Muscle of leg (tissue), 11 donors: ENCODE measurements around the gene XIST. TPM values are rescaled to one million over a fixed set of nuclear protein-coding genes. Genes with fewer than 3 reads are reported as not detected.

ENCODE experiments used
- DNase-seq: peaks from one replicate; pipeline ENCODE4 v3.0.0; 2013
- H3K27ac ChIP-seq: one replicate; pipeline ENCODE4 v1.5.1; 2013; ENCODE audit warnings: mild to moderate bottlenecking, low read length, control low read depth
- H3K27me3 ChIP-seq: one replicate; pipeline ENCODE4 v1.6.1; 2013; ENCODE audit warnings: low read length; ENCODE audit not compliant: control insufficient read depth, insufficient read depth
- H3K36me3 ChIP-seq: one replicate; pipeline ENCODE4 v1.6.1; 2013; ENCODE audit warnings: low read length; ENCODE audit not compliant: control insufficient read depth, insufficient read depth
- H3K4me1 ChIP-seq: one replicate; pipeline ENCODE4 v1.6.1; 2013; ENCODE audit warnings: low read length; ENCODE audit not compliant: control insufficient read depth, insufficient read depth
- H3K4me3 ChIP-seq: one replicate; pipeline ENCODE4 v1.5.1; 2013; ENCODE audit warnings: low read length, control low read depth
- H3K9me3 ChIP-seq: replicated peaks from 2 replicates; pipeline ENCODE4 v1.6.1; 2013; ENCODE audit warnings: low read depth, low read length; ENCODE audit not compliant: control insufficient read depth
- WGBS: methylation state at CpG from one replicate; pipeline ENCODE4 v1.1.5; 2013; ENCODE audit warnings: missing lambda C conversion rate; ENCODE audit not compliant: insufficient coverage; 5-methylcytosine and 5-hydroxymethylcytosine counted together
- polyA plus RNA-seq, 8 donors: library from polyadenylated mRNA; unstranded; fragments of 120-200 nt; gene quantifications; one replicate each; pipeline versions ENCODE4 v1.2.1 to v1.2.3, GENCODE V29; 2013; ENCODE audit warnings: inconsistent platforms in 1 of 8, low replicate concordance in 1 of 8; ENCODE audit not compliant: insufficient read length in 8 of 8, insufficient read depth in 1 of 8
- total RNA-seq: library from RNA; stranded (reverse); fragments of 120-200 nt; gene quantifications from one replicate; pipeline ENCODE4 v1.2.4, GENCODE V29; 2013

Gene XIST
- total and polyA plus RNA-seq, 9 donors, result 0.15 to 253 (median 0.56) TPM

- H3K36me3 ChIP-seq, result no peaks in the 10 kb centered on the region
- H3K4me3 ChIP-seq, result no peak overlapping the region
- no peak overlapping the region for H3K27ac ChIP-seq
- WGBS, result no CpG with 5 or more reads among the region's 1 CpG
- no peak for DNase-seq
- no peaks in the 10 kb centered on the region for H3K4me1 ChIP-seq
- no peaks in the 10 kb centered on the region for H3K9me3 ChIP-seq
- peaks cover 22% of the 10 kb centered on the region for H3K27me3 ChIP-seq
These were observed 7.1 kb upstream of the XIST start for GRCh38 chrX:73859622-73860021.

DNA sequence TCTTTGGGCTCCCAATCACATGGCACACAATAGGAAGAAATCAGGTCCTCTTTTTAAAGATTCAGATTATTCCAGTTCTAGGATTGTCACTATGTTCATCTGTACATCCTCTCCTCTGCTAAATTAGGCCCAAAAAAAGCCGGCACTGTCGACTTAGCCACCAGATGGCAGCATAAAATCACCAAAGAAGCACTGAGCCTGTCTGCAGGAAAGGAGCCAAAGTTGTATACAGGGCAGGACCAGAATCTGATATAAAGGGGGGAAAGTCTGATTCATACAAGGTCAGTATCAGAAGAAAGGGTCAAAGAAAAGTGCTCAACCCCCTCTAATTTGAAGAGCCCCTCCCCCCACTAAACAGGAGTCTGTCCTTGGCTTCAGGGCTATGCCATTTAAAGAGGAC, 3.0 kb upstream of the XIST start:
- H3K9me3 ChIP-seq, result no peaks in the 10 kb centered on the region

DNA sequence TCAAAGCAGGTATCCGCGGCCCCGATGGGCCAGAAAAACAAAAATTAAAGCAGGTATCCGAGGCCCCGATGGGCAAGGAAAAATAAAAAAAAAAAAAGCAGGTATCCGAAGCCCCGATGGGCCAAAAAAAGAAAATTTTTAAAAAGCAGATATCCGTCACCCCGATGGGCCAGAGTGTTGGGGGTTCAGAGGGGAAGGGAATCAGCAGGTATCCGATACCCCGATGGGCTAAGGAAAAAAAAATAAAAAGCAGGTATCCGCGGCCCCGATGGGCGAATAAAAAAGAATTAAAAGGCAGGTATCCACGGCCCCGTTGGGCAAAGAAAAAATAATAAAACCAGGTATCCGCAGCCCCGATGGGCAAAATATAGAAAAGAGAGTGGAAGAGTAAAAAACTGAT, 492 bp downstream of the XIST start:
- Histone ChIP-seq H3K9me3 (no peaks in the 10 kb centered on the region), H3K27me3 (no peaks in the 10 kb centered on the region), H3K4me1 (no peaks in the 10 kb centered on the region), H3K36me3 (peaks cover 6% of the 10 kb centered on the region), H3K4me3 (peak overlapping the region; percentile 71), H3K27ac (peak overlapping the region; percentile 94)
- 51% methylated on average over 7 of the region's 19 CpGs for WGBS
- DNase-seq, result peak; percentile 7

More for the DNA sequence above, 3.0 kb upstream of the XIST start:
- peak; percentile 90 for DNase-seq
- no peaks in the 10 kb centered on the region for H3K4me1 ChIP-seq
- H3K27me3 ChIP-seq, result peaks cover 2% of the 10 kb centered on the region
- H3K4me3 ChIP-seq, result no peak overlapping the region
- H3K27ac ChIP-seq, result no peak overlapping the region
- no peaks in the 10 kb centered on the region for H3K36me3 ChIP-seq
- no CpG with 5 or more reads among the region's 2 CpGs for WGBS

DNA sequence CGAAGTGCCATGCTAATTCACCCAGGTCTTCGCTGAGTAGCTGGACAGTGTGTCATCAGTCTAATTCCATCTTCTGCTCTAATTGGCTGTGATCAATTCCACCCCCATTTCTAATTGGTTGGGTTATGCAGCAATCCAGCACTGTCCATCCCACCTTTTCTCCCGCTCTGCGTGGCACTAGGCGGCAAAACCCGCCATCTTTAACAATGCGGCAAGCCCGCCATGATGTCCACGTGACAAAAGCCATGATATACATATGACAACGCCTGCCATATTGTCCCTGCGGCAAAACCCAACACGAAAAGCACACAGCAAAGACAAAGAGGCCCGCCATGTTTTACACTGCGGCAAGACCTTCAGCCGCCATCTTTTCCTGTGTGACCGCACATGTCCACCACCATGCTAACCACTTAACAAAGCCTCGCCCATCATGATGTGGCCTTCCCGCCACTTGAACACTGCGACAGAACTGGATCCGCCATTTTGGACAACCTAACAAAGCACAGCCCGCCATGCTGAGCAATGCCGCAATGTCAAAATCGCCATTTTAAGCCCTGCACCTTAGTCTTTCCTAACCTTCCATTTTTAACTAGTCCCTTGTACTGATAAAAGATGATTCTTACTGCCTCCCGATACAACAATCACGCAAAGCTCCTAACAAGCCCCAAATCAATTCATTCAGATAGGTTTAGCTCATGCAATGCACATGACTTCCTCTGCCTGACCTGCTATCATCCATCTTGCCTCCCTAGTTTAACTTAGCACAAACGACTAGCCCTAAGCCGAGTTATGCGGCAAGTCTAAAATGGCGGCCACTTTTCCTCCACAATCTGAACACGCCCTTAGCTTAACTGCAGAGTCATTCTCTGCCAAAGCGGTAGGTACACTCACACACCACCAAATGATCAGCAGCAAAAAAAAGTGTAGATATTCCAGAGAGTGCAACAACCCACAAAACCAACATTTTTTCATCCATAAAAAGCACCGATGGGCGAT, 1.2 kb downstream of the XIST start:
- peaks cover 9% of the 10 kb centered on the region for H3K36me3 ChIP-seq
- H3K4me3 ChIP-seq, result peak overlapping the region; percentile 71
- 46% methylated on average over 30 of the region's 33 CpGs for WGBS
- peak; percentile 99 for DNase-seq
- H3K27ac ChIP-seq, result peak overlapping the region; percentile 94
- H3K9me3 ChIP-seq, result no peaks in the 10 kb centered on the region
- H3K4me1 ChIP-seq, result no peaks in the 10 kb centered on the region
- H3K27me3 ChIP-seq, result no peaks in the 10 kb centered on the region

DNA sequence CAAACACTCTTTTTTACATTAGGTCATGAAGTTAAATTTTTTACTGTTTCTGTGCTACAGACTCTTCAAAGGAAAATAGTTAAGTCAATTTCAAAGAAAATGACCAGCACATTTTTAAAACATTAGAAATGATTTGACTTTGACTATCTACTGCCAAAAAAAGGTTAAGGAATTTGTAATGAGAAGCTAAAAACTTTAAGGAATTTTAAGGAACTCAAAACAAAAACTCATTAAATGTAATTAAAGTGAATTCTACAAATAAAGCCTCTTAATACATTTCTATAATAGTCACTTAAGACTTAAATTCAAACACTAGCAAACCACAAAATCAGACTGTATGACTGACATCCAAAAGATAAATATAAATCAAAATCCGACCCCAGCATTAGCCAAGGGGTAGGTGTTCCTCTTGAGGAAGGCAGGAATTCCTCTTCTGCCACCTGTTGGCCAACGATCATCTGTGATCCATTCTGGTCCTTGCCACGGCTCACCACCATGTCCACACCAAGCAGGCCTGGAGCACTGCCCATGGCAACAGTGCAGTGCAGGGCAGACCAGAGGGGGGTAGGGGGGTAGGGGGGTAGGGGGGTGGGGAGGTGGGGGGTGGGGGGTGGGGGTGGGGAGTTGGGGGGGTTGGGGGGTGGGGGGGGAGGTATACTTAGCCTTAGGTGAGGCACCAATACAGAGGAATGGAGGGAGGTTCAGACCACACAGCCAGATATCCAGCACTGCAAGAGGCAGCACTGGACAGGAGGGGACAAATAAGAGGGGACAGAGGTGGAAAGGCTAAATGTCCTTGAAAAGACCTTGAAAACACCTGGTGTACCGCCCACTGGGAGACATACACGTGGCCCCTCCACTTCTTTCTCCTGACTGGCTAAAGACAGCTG, 2.1 kb downstream of the XIST start:
- Histone ChIP-seq H3K27me3 (no peaks in the 10 kb centered on the region), H3K9me3 (no peaks in the 10 kb centered on the region), H3K4me3 (peak overlapping the region; percentile 47), H3K36me3 (peaks cover 15% of the 10 kb centered on the region), H3K4me1 (no peaks in the 10 kb centered on the region), H3K27ac (peak overlapping the region; percentile 67)
- WGBS, result 25% methylated on average over 2 of the region's 5 CpGs
- peak; percentile 56 for DNase-seq

DNA sequence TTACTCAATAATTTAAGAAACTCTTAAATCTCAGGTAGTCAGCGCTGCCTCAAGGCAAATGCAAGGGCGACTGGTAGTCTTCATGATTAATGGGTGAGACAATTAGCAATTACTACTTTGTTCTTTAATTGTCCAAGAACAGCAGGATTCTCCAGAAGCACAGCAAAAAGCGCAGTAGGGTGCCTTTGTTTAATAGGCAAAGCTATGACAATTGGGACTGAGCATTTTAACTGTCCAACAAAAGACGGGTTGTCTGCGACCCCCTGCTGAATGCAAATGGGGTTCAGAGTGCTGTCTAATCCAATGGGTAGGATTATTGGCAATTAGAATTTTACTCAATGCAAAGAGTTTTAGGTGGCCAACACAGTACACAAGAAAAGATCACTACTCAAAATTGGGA, 3.4 kb downstream of the XIST start:
- H3K27ac ChIP-seq, result no peak overlapping the region
- no peak for DNase-seq
- no peaks in the 10 kb centered on the region for H3K4me1 ChIP-seq
- H3K27me3 ChIP-seq, result no peaks in the 10 kb centered on the region
- no peaks in the 10 kb centered on the region for H3K9me3 ChIP-seq
- H3K4me3 ChIP-seq, result peak overlapping the region; percentile 18
- 69% methylated on average over 3 of the region's 5 CpGs for WGBS
- H3K36me3 ChIP-seq, result peaks cover 23% of the 10 kb centered on the region

DNA sequence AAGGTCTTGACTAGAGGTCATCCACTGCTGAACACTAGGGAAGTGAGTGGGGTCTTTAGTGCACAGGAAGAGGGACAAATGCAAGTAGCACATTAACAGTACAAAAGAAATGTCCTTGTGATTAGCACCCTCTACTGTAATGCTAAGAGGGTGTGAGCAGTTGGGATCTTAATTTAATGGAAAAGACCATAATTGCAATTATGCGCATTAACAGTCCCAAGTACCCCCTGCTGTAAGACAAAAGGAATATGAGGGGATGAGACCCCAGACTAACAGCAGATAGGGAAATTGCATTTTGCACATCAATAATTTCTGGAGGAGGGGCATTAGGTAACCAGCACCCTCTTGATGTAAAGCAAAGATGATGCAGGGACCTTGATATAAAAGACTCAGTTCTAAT, 4.5 kb downstream of the XIST start:
- H3K36me3 ChIP-seq, result peaks cover 23% of the 10 kb centered on the region
- no peaks in the 10 kb centered on the region for H3K9me3 ChIP-seq
- no peak for DNase-seq
- H3K4me3 ChIP-seq, result no peak overlapping the region
- no peaks in the 10 kb centered on the region for H3K27me3 ChIP-seq
- H3K27ac ChIP-seq, result no peak overlapping the region
- no peaks in the 10 kb centered on the region for H3K4me1 ChIP-seq
- WGBS, result 100% methylated on average over 1 of the region's 1 CpG

- WGBS, result 83% methylated on average over 1 of the region's 2 CpGs
- H3K27me3 ChIP-seq, result no peaks in the 10 kb centered on the region
- no peak for DNase-seq
- no peak overlapping the region for H3K27ac ChIP-seq
- H3K9me3 ChIP-seq, result no peaks in the 10 kb centered on the region
- peaks cover 23% of the 10 kb centered on the region for H3K36me3 ChIP-seq
- H3K4me1 ChIP-seq, result no peaks in the 10 kb centered on the region
- no peak overlapping the region for H3K4me3 ChIP-seq
These were observed 5.4 kb downstream of the XIST start for GRCh38 chrX:73847100-73847499.

DNA sequence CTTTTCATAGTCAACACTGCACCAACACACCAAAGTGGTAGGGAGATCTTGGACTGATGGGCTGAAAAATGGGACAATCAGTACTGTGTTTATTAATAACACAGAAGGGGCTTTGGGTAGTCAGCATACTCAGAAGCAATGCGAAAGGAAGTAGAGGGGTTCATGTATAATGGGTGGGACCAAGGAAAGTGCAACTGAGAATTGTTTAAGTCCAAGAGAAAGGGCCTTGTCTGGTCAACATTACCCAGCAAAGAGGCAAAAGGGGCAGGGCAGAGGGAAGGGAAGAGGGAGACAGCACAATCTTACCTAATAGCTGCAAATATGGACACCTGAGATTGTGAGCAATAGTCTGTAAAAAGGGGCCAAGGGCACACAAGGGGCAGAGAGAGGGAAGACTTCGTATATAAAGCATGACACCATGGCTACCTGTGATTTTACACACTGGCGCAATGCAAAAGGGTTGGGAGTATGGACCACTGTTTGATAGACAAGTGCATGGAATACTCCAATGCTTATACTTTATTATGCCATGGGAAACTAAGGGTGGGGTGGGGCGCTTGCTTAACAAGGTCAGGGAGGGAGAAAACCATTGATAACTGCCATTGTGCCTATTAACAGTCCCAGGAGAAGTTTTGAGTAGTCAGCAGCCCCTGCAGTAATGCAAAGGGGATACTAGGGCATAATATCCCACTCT, 9.8 kb downstream of the XIST start:
- Histone ChIP-seq H3K4me1 (no peaks in the 10 kb centered on the region), H3K36me3 (peaks cover 17% of the 10 kb centered on the region), H3K27me3 (no peaks in the 10 kb centered on the region), H3K4me3 (no peak overlapping the region), H3K9me3 (no peaks in the 10 kb centered on the region), H3K27ac (no peak overlapping the region)
- no peak for DNase-seq
- 65% methylated on average over 2 of the region's 4 CpGs for WGBS
